Neuronal stem cell (in vitro differentiated cells): ENCODE measurements around the gene KLF11.
"Not testable (repeated sequence)": the region's sequence is repeated elsewhere in the genome, so short reads cannot be mapped to it uniquely, and the experiment has no call there.

Source experiments
- DNase-seq: peaks from one replicate; pipeline ENCODE4 v3.0.0-alpha.2; 2013; ENCODE audit warnings: low spot score
- H2AFZ ChIP-seq: one replicate; pipeline ENCODE4 v1.6.1; 2013; ENCODE audit warnings: mild to moderate bottlenecking, low read length, inconsistent platforms
- H2AK5ac ChIP-seq: 2 replicates; pipeline ENCODE4 v1.6.1; 2013; ENCODE audit warnings: low read depth, mild to moderate bottlenecking, inconsistent platforms, low read length, moderate library complexity, mixed read lengths
- H2BK120ac ChIP-seq: 2 replicates; pipeline ENCODE4 v1.6.1; 2013; ENCODE audit warnings: low read depth, mild to moderate bottlenecking, inconsistent platforms, low read length, moderate library complexity, mixed read lengths
- H2BK12ac ChIP-seq: one replicate; pipeline ENCODE4 v1.6.1; 2013; ENCODE audit warnings: low read length, inconsistent platforms
- H2BK15ac ChIP-seq: 2 replicates; pipeline ENCODE4 v1.6.1; 2013; ENCODE audit warnings: mild to moderate bottlenecking, low read length, inconsistent platforms, mixed read lengths
- H2BK5ac ChIP-seq: one replicate; pipeline ENCODE4 v1.6.1; 2013; ENCODE audit warnings: inconsistent platforms, mild to moderate bottlenecking, low read length, moderate library complexity
- H3K14ac ChIP-seq: one replicate; pipeline ENCODE4 v1.6.1; 2013; ENCODE audit warnings: low read length, inconsistent platforms
- H3K18ac ChIP-seq: 2 replicates; pipeline ENCODE4 v1.6.1; 2013; ENCODE audit warnings: low read length, inconsistent platforms
- H3K23ac ChIP-seq: 2 replicates; pipeline ENCODE4 v1.6.1; 2013; ENCODE audit warnings: low read depth, mild to moderate bottlenecking, mixed read lengths, low read length, inconsistent platforms; ENCODE audit not compliant: poor library complexity
- H3K27ac ChIP-seq: replicated peaks from 3 replicates; pipeline ENCODE4 v1.5.1; 2013; ENCODE audit warnings: low read length, inconsistent platforms
- H3K27me3 ChIP-seq, 3 experiments: 2 replicates each; pipeline ENCODE4 v1.6.1; 2013; ENCODE audit warnings: low read length in 3 of 3, mild to moderate bottlenecking in 2 of 3, inconsistent platforms in 1 of 3, low read depth in 1 of 3, mixed read lengths in 1 of 3, moderate library complexity in 1 of 3; ENCODE audit not compliant: control insufficient read depth in 3 of 3, insufficient read depth in 3 of 3
- H3K36me3 ChIP-seq, 2 donors: replicated peaks in 1 of 2; 2 replicates each; pipeline ENCODE4 v1.6.1; 2013; ENCODE audit warnings: low read length in 2 of 2; ENCODE audit not compliant: control insufficient read depth in 2 of 2, insufficient read depth in 2 of 2
- H3K4ac ChIP-seq: 2 replicates; pipeline ENCODE4 v1.6.1; 2013; ENCODE audit warnings: inconsistent platforms, mild to moderate bottlenecking, low read length, moderate library complexity
- H3K4me1 ChIP-seq, 2 donors: 1 replicate in 1 of 2; 2 replicates in 1 of 2; pipeline ENCODE4 v1.6.1; 2013; ENCODE audit warnings: low read length in 2 of 2, low read depth in 1 of 2; ENCODE audit not compliant: control insufficient read depth in 2 of 2, insufficient read depth in 1 of 2
- H3K4me2 ChIP-seq: one replicate; pipeline ENCODE4 v1.6.1; 2013; ENCODE audit warnings: mild to moderate bottlenecking, low read length, inconsistent platforms; ENCODE audit not compliant: insufficient read depth, poor library complexity, severe bottlenecking
- H3K4me3 ChIP-seq, 2 donors: 2 replicates each; pipeline ENCODE4 v1.5.1; 2013; ENCODE audit warnings: low read length in 2 of 2, mild to moderate bottlenecking in 2 of 2, inconsistent platforms in 1 of 2, moderate library complexity in 1 of 2
- H3K79me1 ChIP-seq: one replicate; pipeline ENCODE4 v1.6.1; 2013; ENCODE audit warnings: low read depth, mild to moderate bottlenecking, inconsistent platforms, low read length, moderate library complexity
- H3K9ac ChIP-seq: one replicate; pipeline ENCODE4 v1.6.1; 2013; ENCODE audit warnings: mild to moderate bottlenecking, low read depth, low read length, inconsistent platforms; ENCODE audit not compliant: poor library complexity
- H3K9me3 ChIP-seq, 2 donors: replicated peaks in 1 of 2; 2 replicates each; pipeline versions ENCODE3 to v1.6.1; 2013; ENCODE audit warnings: low read length in 2 of 2, mild to moderate bottlenecking in 2 of 2, inconsistent platforms in 1 of 2, low read depth in 1 of 2, mixed read lengths in 1 of 2, moderate library complexity in 1 of 2; ENCODE audit not compliant: control insufficient read depth in 2 of 2, insufficient read depth in 1 of 2
- H4K8ac ChIP-seq: one replicate; pipeline ENCODE4 v1.6.1; 2013; ENCODE audit warnings: low read depth, mild to moderate bottlenecking, inconsistent platforms, low read length, moderate library complexity
- H4K91ac ChIP-seq: one replicate; pipeline ENCODE4 v1.6.1; 2013; ENCODE audit warnings: low read length, low read depth, mild to moderate bottlenecking, inconsistent platforms; ENCODE audit not compliant: poor library complexity
- WGBS, 2 donors: extraction: QIAGEN DNeasy Blood & Tissue Kit; methylation state at CpG; one replicate each; pipeline ENCODE4 v1.1.7; 2013; ENCODE audit warnings: missing lambda C conversion rate in 2 of 2, mixed read lengths in 1 of 2; ENCODE audit not compliant: insufficient read length in 2 of 2, insufficient replicate concordance in 1 of 2; ENCODE audit errors: extremely low coverage in 2 of 2; 5-methylcytosine and 5-hydroxymethylcytosine counted together

The KLF11 gene

DNA sequence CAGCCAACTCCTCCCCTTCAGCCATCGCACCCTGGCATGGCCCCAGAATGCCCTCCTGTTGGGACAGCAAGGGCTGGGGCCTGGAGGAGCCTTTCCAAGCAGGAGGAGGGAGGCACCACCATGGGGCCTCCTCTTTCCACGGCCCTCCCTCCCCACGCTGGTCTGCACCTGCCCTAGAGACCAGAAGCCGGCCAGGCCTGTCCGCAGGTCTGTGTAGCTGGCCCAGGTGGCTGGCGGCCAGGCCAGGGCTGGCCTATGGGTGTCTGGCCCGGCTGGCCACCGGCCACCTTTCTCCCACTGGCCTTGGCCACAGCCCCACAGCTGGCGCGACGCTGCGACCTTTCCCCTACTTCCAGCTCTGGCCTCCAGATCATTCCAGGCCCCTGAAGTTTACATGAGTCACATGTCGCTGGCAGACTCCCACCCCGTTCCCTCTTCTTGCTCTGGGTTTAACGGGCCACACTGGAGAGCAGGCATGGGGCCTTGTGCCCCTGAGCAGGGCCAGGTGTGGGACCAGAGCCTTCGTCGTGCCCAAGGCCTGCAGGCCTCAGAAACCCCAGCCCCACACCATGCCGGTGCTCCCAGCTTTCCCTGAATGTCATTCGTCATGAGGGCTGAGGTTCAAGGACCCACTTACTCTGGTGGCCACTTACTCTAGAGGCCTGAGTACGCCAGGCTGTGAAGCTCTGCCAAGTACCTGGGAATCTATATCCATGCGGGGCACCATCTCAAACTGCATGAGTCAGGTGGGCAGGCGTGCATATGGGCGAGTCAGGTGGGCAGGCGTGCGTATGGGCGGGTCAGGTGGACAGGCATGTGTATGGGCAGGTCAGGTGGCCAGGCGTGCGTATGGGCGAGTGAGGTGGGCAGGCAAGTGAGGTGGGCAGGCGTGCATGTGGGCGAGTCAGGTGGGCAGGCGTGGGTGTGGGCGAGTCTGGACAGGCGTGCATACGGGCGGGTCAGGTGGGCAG is 33.3 kb upstream of the KLF11 start:
- Histone ChIP-seq H2BK120ac (peak overlapping the region; percentile 47), H3K4me3 (peak overlapping the region in 1 of 2 donors; percentile 48), H3K79me1 (peaks cover 11% of the 10 kb centered on the region), H2BK15ac (peak overlapping the region; percentile 24), H3K27me3 (no peaks in the 10 kb centered on the region), H3K9ac (peak overlapping the region; percentile 55), H3K36me3 (no peaks in the 10 kb centered on the region), H2AK5ac (peak overlapping the region; percentile 86), H3K9me3 (peaks cover 1 to 2% of the 10 kb centered on the region in 2 donors), H3K4ac (no peak overlapping the region), H3K23ac (peak overlapping the region; percentile 89), H3K27ac (no peak overlapping the region), H3K18ac (peak overlapping the region; percentile 89), H2AFZ (peak overlapping the region; percentile 21), H4K8ac (no peak overlapping the region), H3K4me2 (no peak overlapping the region), H3K14ac (peak overlapping the region; percentile 71), H2BK5ac (peak overlapping the region; percentile 54), H4K91ac (no peak overlapping the region), H3K4me1 (peaks cover 5 to 13% of the 10 kb centered on the region in 2 donors), H2BK12ac (peak overlapping the region; percentile 99)
- no peak for DNase-seq
- no CpG with 5 or more reads among the region's 36 CpGs for WGBS, 2 donors

DNA sequence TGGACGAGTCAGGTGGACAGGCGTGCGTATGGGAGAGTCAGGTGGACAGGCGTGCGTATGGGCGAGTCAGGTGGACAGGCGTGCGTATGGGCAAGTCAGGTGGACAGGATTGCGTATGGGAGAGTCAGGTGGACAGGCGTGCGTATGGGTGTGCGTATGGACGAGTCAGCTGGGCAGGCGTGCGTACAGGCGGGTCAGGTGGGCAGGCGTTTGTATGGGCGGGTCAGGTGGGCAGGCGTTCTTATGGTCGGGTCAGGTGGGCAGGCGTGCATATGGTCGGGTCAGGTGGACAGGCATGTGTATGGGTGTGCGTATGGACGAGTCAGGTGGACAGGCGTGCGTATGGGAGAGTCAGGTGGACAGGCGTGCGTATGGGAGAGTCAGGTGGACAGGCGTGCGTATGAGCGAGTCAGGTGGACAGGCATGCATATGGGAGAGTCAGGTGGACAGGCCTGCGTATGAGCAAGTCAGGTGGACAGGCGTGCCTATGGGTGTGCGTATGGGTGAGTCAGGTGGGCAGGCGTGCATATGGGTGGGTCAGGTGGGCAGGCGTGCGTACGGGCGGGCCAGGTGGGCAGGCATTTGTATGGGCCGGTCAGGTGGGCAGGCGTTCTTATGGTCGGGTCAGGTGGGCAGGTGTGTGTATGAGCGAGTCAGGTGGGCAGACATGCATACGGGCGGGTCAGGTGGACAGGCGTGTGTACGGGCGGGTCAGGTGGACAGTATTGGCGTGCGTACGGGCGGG is 32.3 kb upstream of the KLF11 start:
- H2AFZ ChIP-seq, H2BK12ac ChIP-seq, H3K9me3 ChIP-seq, H3K4me2 ChIP-seq, H4K91ac ChIP-seq, H2BK120ac ChIP-seq, H3K9ac ChIP-seq, H2BK15ac ChIP-seq, H3K27ac ChIP-seq, DNase-seq, H3K4ac ChIP-seq, H3K36me3 ChIP-seq, H2BK5ac ChIP-seq, H3K27me3 ChIP-seq, H3K18ac ChIP-seq, H3K4me3 ChIP-seq: not testable (repeated sequence)
- Histone ChIP-seq H3K14ac (peak overlapping the region; percentile 99), H3K79me1 (peaks cover 11% of the 10 kb centered on the region), H4K8ac (peak overlapping the region; percentile 29), H2AK5ac (peak overlapping the region; percentile 83), H3K23ac (peak overlapping the region; percentile 89), H3K4me1 (peaks cover 5 to 13% of the 10 kb centered on the region in 2 donors)
- WGBS, 2 donors: no CpG with 5 or more reads among the region's 52 CpGs

DNA sequence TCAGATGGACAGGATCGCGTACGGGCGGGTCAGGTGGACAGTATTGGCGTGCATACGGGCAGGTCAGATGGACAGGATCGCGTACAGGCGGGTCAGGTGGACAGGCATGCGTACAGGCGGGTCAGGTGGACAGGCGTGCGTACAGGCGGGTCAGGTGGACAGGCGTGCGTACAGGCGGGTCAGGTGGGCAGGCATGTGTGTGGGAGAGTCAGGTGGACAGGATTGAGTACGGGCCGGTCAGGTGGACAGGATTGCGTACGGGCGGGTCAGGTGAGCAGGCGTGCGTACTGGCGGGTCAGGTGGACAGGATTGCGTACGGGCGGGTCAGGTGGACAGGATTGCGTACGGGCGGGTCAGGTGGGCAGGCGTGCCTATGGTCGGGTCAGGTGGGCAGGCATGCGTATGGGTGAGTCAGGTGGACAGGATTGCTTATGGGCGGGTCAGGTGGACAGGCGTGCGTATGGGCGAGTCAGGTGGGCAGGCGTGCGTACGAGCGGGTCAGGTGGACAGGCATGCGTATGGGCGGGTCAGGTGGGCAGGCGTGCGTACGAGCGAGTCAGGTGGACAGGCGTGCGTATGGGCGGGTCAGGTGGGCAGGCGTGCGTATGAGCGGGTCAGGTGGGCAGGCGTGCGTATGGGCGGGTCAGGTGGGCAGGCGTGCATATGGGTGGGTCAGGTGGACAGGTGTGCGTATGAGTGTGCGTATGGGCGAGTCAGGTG is 31.6 kb upstream of the KLF11 start:
- H3K9me3 ChIP-seq: not testable (repeated sequence)
- WGBS, 2 donors: no CpG with 5 or more reads among the region's 61 CpGs

More for the DNA sequence above, 31.6 kb upstream of the KLF11 start:
- Histone ChIP-seq H3K9ac (peak overlapping the region; percentile 60), H2AK5ac (peak overlapping the region; percentile 83), H3K23ac (peak overlapping the region; percentile 89), H4K8ac (peak overlapping the region; percentile 43), H3K14ac (peak overlapping the region; percentile 99), H3K79me1 (peaks cover 11% of the 10 kb centered on the region), H2BK12ac (peak overlapping the region; percentile 41)
- H2AFZ ChIP-seq, H2BK15ac ChIP-seq, H3K4ac ChIP-seq, H3K36me3 ChIP-seq, H4K91ac ChIP-seq, H3K27ac ChIP-seq, H3K4me3 ChIP-seq, H2BK5ac ChIP-seq, DNase-seq, H3K18ac ChIP-seq, H3K27me3 ChIP-seq, H3K4me2 ChIP-seq, H2BK120ac ChIP-seq, H3K4me1 ChIP-seq: not testable (repeated sequence)
